HUES6 (cell line): Measurements from ENCODE around the gene STK39.

Experiments
- H3K27ac ChIP-seq: 2 replicates; pipeline ENCODE4 v1.7.0; 2013; ENCODE audit warnings: low read depth, mild to moderate bottlenecking, low read length, inconsistent platforms
- H3K27me3 ChIP-seq: 2 replicates; pipeline ENCODE4 v1.6.1; 2013; ENCODE audit warnings: low read length; ENCODE audit not compliant: control insufficient read depth, insufficient read depth
- H3K36me3 ChIP-seq: 2 replicates; pipeline ENCODE4 v1.6.1; 2013; ENCODE audit warnings: low read length; ENCODE audit not compliant: control insufficient read depth, insufficient read depth
- H3K4me1 ChIP-seq: 2 replicates; pipeline ENCODE4 v1.6.1; 2013; ENCODE audit warnings: low read length; ENCODE audit not compliant: control insufficient read depth, insufficient read depth
- H3K4me3 ChIP-seq: 2 replicates; pipeline ENCODE4 v1.5.1; 2013; ENCODE audit warnings: low read depth, low read length
- H3K9ac ChIP-seq: one replicate; pipeline ENCODE4 v1.6.1; 2013; ENCODE audit warnings: mild to moderate bottlenecking, low read length
- H3K9me3 ChIP-seq: 2 replicates; pipeline ENCODE4 v1.6.1; 2013; ENCODE audit warnings: low read depth, low read length; ENCODE audit not compliant: control insufficient read depth, insufficient read depth

Gene STK39

DNA sequence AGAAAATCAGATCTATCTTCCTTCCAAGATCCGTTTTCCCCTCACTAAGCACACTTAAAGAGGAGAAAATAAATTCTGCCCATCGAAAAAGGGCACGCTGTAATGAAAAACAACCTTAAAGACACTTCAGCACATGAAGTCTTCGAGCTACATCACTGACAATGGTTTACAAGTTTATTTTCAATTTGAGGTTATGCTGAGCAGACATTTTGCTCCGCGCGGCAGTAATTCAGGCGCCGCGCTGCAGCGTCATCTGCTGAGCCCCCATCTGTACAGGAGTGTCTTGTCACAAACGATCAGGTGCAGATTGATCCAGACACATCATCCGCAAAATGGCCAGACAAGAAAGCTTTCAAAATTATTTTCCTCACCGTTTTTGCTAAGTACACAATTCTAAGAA lies 341.7 kb downstream of the STK39 start:
- H3K36me3 ChIP-seq = no peaks in the 10 kb centered on the region
- no peak overlapping the region for H3K9ac ChIP-seq
- H3K4me3 ChIP-seq = no peak overlapping the region
- H3K9me3 ChIP-seq = no peaks in the 10 kb centered on the region
- H3K4me1 ChIP-seq = no peaks in the 10 kb centered on the region
- no peaks in the 10 kb centered on the region for H3K27me3 ChIP-seq
- no peak overlapping the region for H3K27ac ChIP-seq
